ENCODE data around the gene PTGS1.

DNA sequence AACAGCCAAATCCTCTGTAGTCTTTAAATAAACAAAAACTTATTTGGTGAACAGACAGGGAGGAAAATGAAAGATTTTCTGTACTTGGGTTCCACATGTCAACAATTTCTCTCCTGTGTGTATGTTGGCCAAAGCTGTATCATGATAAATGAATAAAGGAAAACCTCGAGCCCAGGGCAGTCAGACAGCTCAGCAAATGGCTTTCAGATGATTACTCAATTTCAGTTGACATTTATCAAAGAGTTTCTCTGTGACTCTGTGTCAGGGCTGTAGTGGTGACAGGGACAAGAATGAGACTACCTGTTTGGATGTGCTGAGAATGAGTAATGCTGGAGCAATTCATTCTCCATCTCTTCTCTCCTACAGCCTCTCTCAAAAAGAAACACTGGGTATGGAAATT lies 45.7 kb upstream of the PTGS1 start:
- TF ChIP-seq, protein P1, sequence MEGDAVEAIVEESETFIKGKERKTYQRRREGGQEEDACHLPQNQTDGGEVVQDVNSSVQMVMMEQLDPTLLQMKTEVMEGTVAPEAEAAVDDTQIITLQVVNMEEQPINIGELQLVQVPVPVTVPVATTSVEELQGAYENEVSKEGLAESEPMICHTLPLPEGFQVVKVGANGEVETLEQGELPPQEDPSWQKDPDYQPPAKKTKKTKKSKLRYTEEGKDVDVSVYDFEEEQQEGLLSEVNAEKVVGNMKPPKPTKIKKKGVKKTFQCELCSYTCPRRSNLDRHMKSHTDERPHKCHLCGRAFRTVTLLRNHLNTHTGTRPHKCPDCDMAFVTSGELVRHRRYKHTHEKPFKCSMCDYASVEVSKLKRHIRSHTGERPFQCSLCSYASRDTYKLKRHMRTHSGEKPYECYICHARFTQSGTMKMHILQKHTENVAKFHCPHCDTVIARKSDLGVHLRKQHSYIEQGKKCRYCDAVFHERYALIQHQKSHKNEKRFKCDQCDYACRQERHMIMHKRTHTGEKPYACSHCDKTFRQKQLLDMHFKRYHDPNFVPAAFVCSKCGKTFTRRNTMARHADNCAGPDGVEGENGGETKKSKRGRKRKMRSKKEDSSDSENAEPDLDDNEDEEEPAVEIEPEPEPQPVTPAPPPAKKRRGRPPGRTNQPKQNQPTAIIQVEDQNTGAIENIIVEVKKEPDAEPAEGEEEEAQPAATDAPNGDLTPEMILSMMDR (optimal IDR thresholded peaks at IDR 0.05 in 1 of 3, IDR thresholded peaks at IDR 0.05 in 1 of 3, conservative IDR thresholded peaks at IDR 0.05 in 1 of 3; ENCODE audit: extremely low read depth in 1 of 3, insufficient read depth in 2 of 3, low read length in 3 of 3) = no peak
- no peak for TF ChIP-seq EZH2 (IDR thresholded peaks at IDR 0.05; ENCODE audit: low read length)
